HCT116 (cell line): Measurements from ENCODE around the gene ICAM2. TPM values are rescaled to one million over a fixed set of nuclear protein-coding genes. Genes with fewer than 3 reads are reported as not detected.

Experiments
- ATAC-seq: fragments of 200-7000 bp; cut with Tn5 transposase; 2 replicates; pipeline ENCODE4 v1.9.1; 2020; ENCODE audit warnings: mild to moderate bottlenecking, moderate library complexity
- BruUV-seq: library from RNA; stranded (reverse); fragments of 400-500 nt; replicated peaks from 2 replicates; lab custom pipeline; 2021; lab: Mats Ljungman, UMichigan
- CTCF ChIA-PET: fragments of 300-600 bp; sonication (Branson Sonifier 250); formaldehyde crosslinking; loops from one replicate; lab custom pipeline; 2021; ENCODE audit warnings: antibody characterized with exemption; lab: Charles Lee
- POLR2A ChIA-PET: fragments of 300-600, 350-600 bp; sonication (Branson Sonifier 250); formaldehyde crosslinking; loops from one replicate; lab custom pipeline; 2021; ENCODE audit warnings: antibody characterized with exemption; lab: Charles Lee
- RAD21 ChIA-PET, 2 experiments: fragments of 300-600 bp; sonication (Branson Sonifier 250); formaldehyde crosslinking; loops; one replicate each; lab custom pipeline; 2023; ENCODE audit warnings: low total read pairs in 2 of 2; ENCODE audit not compliant: uncharacterized antibody in 2 of 2, unreplicated experiment in 2 of 2, low non-redundant PET in 1 of 2; lab: Charles Lee
- DNase-seq: peaks from one replicate; pipeline ENCODE4 v3.0.0-alpha.2; 2010; ENCODE audit warnings: low read depth, low spot score
- H2AFZ ChIP-seq: fragments of 200-600 bp; shearing (Covaris generic), sonication (generic); 2 replicates; pipeline ENCODE4 v1.6.1; 2017; ENCODE audit warnings: low read depth, mixed run types, mixed read lengths, antibody characterized with exemption, low read length; ENCODE audit not compliant: poor library complexity, severe bottlenecking
- H3K27ac ChIP-seq: 2 replicates; pipeline ENCODE4 v1.5.1; 2012; ENCODE audit warnings: low read depth, low read length
- H3K27me3 ChIP-seq: fragments of 200-600 bp; sonication (generic); 2 replicates; pipeline ENCODE4 v1.6.1; 2016; ENCODE audit warnings: mixed run types, low read length, mixed read lengths; ENCODE audit not compliant: insufficient read depth
- H3K36me3 ChIP-seq, 2 experiments: fragments of 200-500 bp in 1 of 2; fragments of 200-600 bp in 1 of 2; sonication (Bioruptor generic) in 1 of 2; sonication (generic) in 1 of 2; 2 replicates each; pipeline versions ENCODE4 v1.5.1 to v1.6.1; 2014 to 2016; ENCODE audit warnings: low read length in 2 of 2, inconsistent platforms in 1 of 2, mixed read lengths in 1 of 2, mixed run types in 1 of 2; ENCODE audit not compliant: insufficient read depth in 2 of 2, control insufficient read depth in 1 of 2
- H3K4me1 ChIP-seq, 2 experiments: fragments of 200-600 bp in 1 of 2; sonication (generic) in 1 of 2; 2 replicates each; pipeline versions ENCODE4 v1.5.1 to v1.6.1; 2012 to 2017; ENCODE audit warnings: low read length in 2 of 2, inconsistent platforms in 1 of 2, mild to moderate bottlenecking in 1 of 2, mixed read lengths in 1 of 2, mixed run types in 1 of 2, moderate library complexity in 1 of 2; ENCODE audit not compliant: insufficient read depth in 2 of 2, control insufficient read depth in 1 of 2
- H3K4me2 ChIP-seq: fragments of 200-600 bp; sonication (generic); 2 replicates; pipeline ENCODE4 v1.6.1; 2017; ENCODE audit warnings: mixed run types, low read length, mixed read lengths
- H3K4me3 ChIP-seq, 2 experiments: fragments of 200-600 bp in 1 of 2; sonication (generic) in 1 of 2; replicated peaks in 1 of 2; 2 replicates each; pipeline ENCODE4 v1.5.1; 2011 to 2016; ENCODE audit warnings: low read length in 2 of 2, control low read depth in 1 of 2, low read depth in 1 of 2, mild to moderate bottlenecking in 1 of 2, mixed read lengths in 1 of 2, mixed run types in 1 of 2
- H3K79me2 ChIP-seq: fragments of 200-600 bp; sonication (generic); 2 replicates; pipeline ENCODE4 v1.6.1; 2017; ENCODE audit warnings: mild to moderate bottlenecking, mixed run types, low read length, moderate library complexity, mixed read lengths; ENCODE audit not compliant: insufficient read depth
- H3K9ac ChIP-seq: fragments of 200-600 bp; sonication (generic); 2 replicates; pipeline ENCODE4 v1.6.1; 2016; ENCODE audit warnings: low read length, mixed read lengths
- H3K9me2 ChIP-seq: fragments of 200-600 bp; sonication (generic), shearing (Covaris generic); 2 replicates; pipeline ENCODE4 v1.6.1; 2017; ENCODE audit warnings: mixed run types, mild to moderate bottlenecking, moderate library complexity; ENCODE audit not compliant: insufficient read depth
- H3K9me3 ChIP-seq, 2 experiments: fragments of 200-500 bp in 1 of 2; fragments of 200-600 bp in 1 of 2; sonication (Bioruptor generic) in 1 of 2; sonication (generic) in 1 of 2; 2 replicates each; pipeline ENCODE4 v1.6.1; 2014 to 2017; ENCODE audit warnings: low read length in 2 of 2, mixed read lengths in 2 of 2, inconsistent platforms in 1 of 2, low read depth in 1 of 2, mild to moderate bottlenecking in 1 of 2, mixed run types in 1 of 2, moderate library complexity in 1 of 2; ENCODE audit not compliant: control insufficient read depth in 1 of 2, insufficient read depth in 1 of 2
- H4K20me1 ChIP-seq: fragments of 200-600 bp; sonication (generic), shearing (Covaris generic); 2 replicates; pipeline ENCODE4 v1.6.1; 2017; ENCODE audit warnings: mixed run types, mild to moderate bottlenecking, moderate library complexity; ENCODE audit not compliant: insufficient read depth
- CBX3 ChIP-seq: IDR thresholded peaks from 2 replicates; pipeline ENCODE4 v1.6.1; 2012; ENCODE audit warnings: low read depth
- CEBPB ChIP-seq: IDR thresholded peaks from 2 replicates; pipeline ENCODE4 v1.6.1; 2012; ENCODE audit warnings: low read depth
- CTCF ChIP-seq, 3 experiments: fragments of 200-600 bp in 1 of 3; sonication (generic) in 1 of 3; IDR thresholded peaks in 2 of 3; conservative IDR thresholded peaks in 1 of 3; 2 replicates each; pipeline ENCODE4 v1.5.1; 2012 to 2017; ENCODE audit warnings: low read depth in 2 of 3, low read length in 2 of 3, antibody characterized with exemption in 1 of 3, borderline replicate concordance in 1 of 3, control low read depth in 1 of 3, mild to moderate bottlenecking in 1 of 3, mixed read lengths in 1 of 3, mixed run types in 1 of 3, moderate library complexity in 1 of 3; ENCODE audit not compliant: insufficient read depth in 1 of 3
- ELF1 ChIP-seq: IDR thresholded peaks from 2 replicates; pipeline ENCODE4 v1.6.1; 2012; ENCODE audit warnings: low read depth, borderline replicate concordance
- EZH2 ChIP-seq: fragments of 200-600 bp; sonication (generic); IDR thresholded peaks from 2 replicates; pipeline ENCODE4 v1.6.1; 2017; ENCODE audit warnings: antibody characterized with exemption, mixed run types
- FOSL1 ChIP-seq: IDR thresholded peaks from 2 replicates; pipeline ENCODE4 v1.6.1; 2012; ENCODE audit warnings: low read depth
- JUND ChIP-seq: IDR thresholded peaks from 2 replicates; pipeline ENCODE4 v1.6.1; 2012
- RAD21 ChIP-seq: IDR thresholded peaks from 2 replicates; pipeline ENCODE4 v1.6.1; 2012; ENCODE audit warnings: low read depth, mild to moderate bottlenecking
- YY1 ChIP-seq: IDR thresholded peaks from 2 replicates; pipeline ENCODE4 v1.6.1; 2011; ENCODE audit warnings: low read length, low read depth, moderate library complexity, mild to moderate bottlenecking; ENCODE audit not compliant: insufficient replicate concordance; ENCODE audit errors: extremely low read depth
- ZFX ChIP-seq: fragments of 450-650 bp; IDR thresholded peaks from 2 replicates; pipeline ENCODE4 v1.6.1; 2017
- ZNF274 ChIP-seq: fragments of 200-500 bp; sonication (Bioruptor generic); IDR thresholded peaks from 2 replicates; pipeline ENCODE4 v1.6.1; 2014; ENCODE audit warnings: mild to moderate bottlenecking, low read depth, low read length, inconsistent platforms
- intact Hi-C: fragments of 100-400 bp; cut with micrococcal nuclease; formaldehyde crosslinking; loops from 2 replicates; pipeline ENCODE4 v1.10.0; 2022
- total RNA-seq: library from RNA; stranded (reverse); gene quantifications from one replicate; pipeline ENCODE4 v1.2.1, GENCODE V29; 2021; ENCODE audit not compliant: unreplicated experiment
- TF ChIP-seq, protein P1 (sequence below): IDR thresholded peaks from 2 replicates; pipeline ENCODE4 v1.6.1; 2012; ENCODE audit warnings: low read depth
- TF ChIP-seq, protein P2 (sequence below): IDR thresholded peaks from 2 replicates; pipeline ENCODE4 v1.6.1; 2012
- TF ChIP-seq, protein P3 (sequence below): IDR thresholded peaks from 2 replicates; pipeline ENCODE4 v1.6.1; 2011; ENCODE audit warnings: mild to moderate bottlenecking, low read length, moderate library complexity; ENCODE audit not compliant: insufficient replicate concordance; ENCODE audit errors: extremely low read depth

Gene ICAM2
- total RNA-seq, 1 experiment from 2014 or later = 0.61 TPM

- ATAC-seq (no peak), DNase-seq (no peak)
- no peaks in the 10 kb centered on the region for H3K9me3 ChIP-seq
- H2AFZ ChIP-seq = no peak overlapping the region
- H3K79me2 ChIP-seq = no peaks in the 10 kb centered on the region
- intact Hi-C loops = loop anchor here (10.0 kb wide), 1 partner anchor 392 kb away; no protein-coding TSS in a partner anchor
- no peak overlapping the region for H3K9ac ChIP-seq
- no peaks in the 10 kb centered on the region for H4K20me1 ChIP-seq
- peaks cover 3 to 11% of the 10 kb centered on the region in 2 experiments; a peak in 3 of 4 replicates for H3K4me1 ChIP-seq
- no peak overlapping the region for H3K4me2 ChIP-seq
- H3K36me3 ChIP-seq = no peaks in the 10 kb centered on the region
- BruUV-seq = no TSS peak
- no peak for TF ChIP-seq JUND
- TF ChIP-seq CEBPB = no peak
- no peak for TF ChIP-seq CTCF (IDR thresholded peaks at IDR 0.05 in 2 of 3, conservative IDR thresholded peaks at IDR 0.05 in 1 of 3; ENCODE audit: borderline replicate concordance in 1 of 3, insufficient read depth in 1 of 3, low read depth in 2 of 3, low read length in 2 of 3)
- TF ChIP-seq FOSL1 = no peak
- no peak for TF ChIP-seq CBX3
- TF ChIP-seq, protein P1, sequence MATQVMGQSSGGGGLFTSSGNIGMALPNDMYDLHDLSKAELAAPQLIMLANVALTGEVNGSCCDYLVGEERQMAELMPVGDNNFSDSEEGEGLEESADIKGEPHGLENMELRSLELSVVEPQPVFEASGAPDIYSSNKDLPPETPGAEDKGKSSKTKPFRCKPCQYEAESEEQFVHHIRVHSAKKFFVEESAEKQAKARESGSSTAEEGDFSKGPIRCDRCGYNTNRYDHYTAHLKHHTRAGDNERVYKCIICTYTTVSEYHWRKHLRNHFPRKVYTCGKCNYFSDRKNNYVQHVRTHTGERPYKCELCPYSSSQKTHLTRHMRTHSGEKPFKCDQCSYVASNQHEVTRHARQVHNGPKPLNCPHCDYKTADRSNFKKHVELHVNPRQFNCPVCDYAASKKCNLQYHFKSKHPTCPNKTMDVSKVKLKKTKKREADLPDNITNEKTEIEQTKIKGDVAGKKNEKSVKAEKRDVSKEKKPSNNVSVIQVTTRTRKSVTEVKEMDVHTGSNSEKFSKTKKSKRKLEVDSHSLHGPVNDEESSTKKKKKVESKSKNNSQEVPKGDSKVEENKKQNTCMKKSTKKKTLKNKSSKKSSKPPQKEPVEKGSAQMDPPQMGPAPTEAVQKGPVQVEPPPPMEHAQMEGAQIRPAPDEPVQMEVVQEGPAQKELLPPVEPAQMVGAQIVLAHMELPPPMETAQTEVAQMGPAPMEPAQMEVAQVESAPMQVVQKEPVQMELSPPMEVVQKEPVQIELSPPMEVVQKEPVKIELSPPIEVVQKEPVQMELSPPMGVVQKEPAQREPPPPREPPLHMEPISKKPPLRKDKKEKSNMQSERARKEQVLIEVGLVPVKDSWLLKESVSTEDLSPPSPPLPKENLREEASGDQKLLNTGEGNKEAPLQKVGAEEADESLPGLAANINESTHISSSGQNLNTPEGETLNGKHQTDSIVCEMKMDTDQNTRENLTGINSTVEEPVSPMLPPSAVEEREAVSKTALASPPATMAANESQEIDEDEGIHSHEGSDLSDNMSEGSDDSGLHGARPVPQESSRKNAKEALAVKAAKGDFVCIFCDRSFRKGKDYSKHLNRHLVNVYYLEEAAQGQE = no peak
- TF ChIP-seq RAD21 = no peak
- TF ChIP-seq, protein P2, sequence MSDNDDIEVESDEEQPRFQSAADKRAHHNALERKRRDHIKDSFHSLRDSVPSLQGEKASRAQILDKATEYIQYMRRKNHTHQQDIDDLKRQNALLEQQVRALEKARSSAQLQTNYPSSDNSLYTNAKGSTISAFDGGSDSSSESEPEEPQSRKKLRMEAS = no peak
- TF ChIP-seq ZNF274 = no peak
- TF ChIP-seq ELF1 = no peak
- TF ChIP-seq YY1 = no peak
- no peak for TF ChIP-seq ZFX
- TF ChIP-seq, protein P3, sequence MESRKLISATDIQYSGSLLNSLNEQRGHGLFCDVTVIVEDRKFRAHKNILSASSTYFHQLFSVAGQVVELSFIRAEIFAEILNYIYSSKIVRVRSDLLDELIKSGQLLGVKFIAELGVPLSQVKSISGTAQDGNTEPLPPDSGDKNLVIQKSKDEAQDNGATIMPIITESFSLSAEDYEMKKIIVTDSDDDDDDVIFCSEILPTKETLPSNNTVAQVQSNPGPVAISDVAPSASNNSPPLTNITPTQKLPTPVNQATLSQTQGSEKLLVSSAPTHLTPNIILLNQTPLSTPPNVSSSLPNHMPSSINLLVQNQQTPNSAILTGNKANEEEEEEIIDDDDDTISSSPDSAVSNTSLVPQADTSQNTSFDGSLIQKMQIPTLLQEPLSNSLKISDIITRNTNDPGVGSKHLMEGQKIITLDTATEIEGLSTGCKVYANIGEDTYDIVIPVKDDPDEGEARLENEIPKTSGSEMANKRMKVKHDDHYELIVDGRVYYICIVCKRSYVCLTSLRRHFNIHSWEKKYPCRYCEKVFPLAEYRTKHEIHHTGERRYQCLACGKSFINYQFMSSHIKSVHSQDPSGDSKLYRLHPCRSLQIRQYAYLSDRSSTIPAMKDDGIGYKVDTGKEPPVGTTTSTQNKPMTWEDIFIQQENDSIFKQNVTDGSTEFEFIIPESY = no peak
- no peak for TF ChIP-seq EZH2
- TF ChIP-seq, all 23 proteins: peak for 0
- POLR2A ChIA-PET = no interaction called here
- H3K4me3 ChIP-seq = no peak overlapping the region
- no peaks in the 10 kb centered on the region for H3K27me3 ChIP-seq
- CTCF ChIA-PET = interaction anchor here (0.7 to 7.5 kb wide), 5 partner anchors 11 to 133 kb away, joined by 3 to 88 read pairs (median 3); partner anchors contain the start of gene GH1
- H3K27ac ChIP-seq = no peak overlapping the region
- H3K9me2 ChIP-seq = no peaks in the 10 kb centered on the region
- RAD21 ChIA-PET = no interaction called here
Observed at GRCh38 chr17:64022611-64023063, 2.2 kb upstream of the ICAM2 start.
